Ascending aorta (tissue), 2 donors: ENCODE measurements around the gene HASPIN. TPM values are rescaled to one million over a fixed set of nuclear protein-coding genes. Genes with fewer than 3 reads are reported as not detected.
"Not testable (repeated sequence)": the region's sequence is repeated elsewhere in the genome, so short reads cannot be mapped to it uniquely, and the experiment has no call there.

ENCODE experiments used
- DNase-seq, 2 donors: peaks; one replicate each; pipeline ENCODE4 v3.0.0-alpha.2; 2019; ENCODE audit warnings: low spot score in 2 of 2
- H3K27ac ChIP-seq, 2 donors: fragments of 200-600 bp; sonication (generic); one replicate each; pipeline ENCODE4 v1.5.1; 2016 to 2017; ENCODE audit warnings: mild to moderate bottlenecking in 1 of 2
- H3K27me3 ChIP-seq: fragments of 200-600 bp; sonication (generic); one replicate; pipeline ENCODE4 v1.5.1; 2017
- H3K36me3 ChIP-seq, 2 donors: fragments of 200-600 bp; sonication (generic); one replicate each; pipeline ENCODE4 v1.5.1; 2016
- H3K4me1 ChIP-seq, 2 donors: fragments of 200-600 bp; sonication (generic); one replicate each; pipeline ENCODE4 v1.5.1; 2016 to 2017; ENCODE audit warnings: mild to moderate bottlenecking in 1 of 2
- H3K4me3 ChIP-seq, 2 donors: fragments of 200-600 bp; sonication (generic); one replicate each; pipeline ENCODE4 v1.5.1; 2016 to 2017; ENCODE audit warnings: mild to moderate bottlenecking in 1 of 2
- H3K9me3 ChIP-seq, 2 donors: fragments of 200-600 bp; sonication (generic); one replicate each; pipeline ENCODE4 v1.5.1; 2016
- intact Hi-C: fragments of 100-400 bp; cut with DNase I; formaldehyde crosslinking; loops from one replicate; pipeline ENCODE4 v1.15.1; 2023
- total RNA-seq: library from RNA; depleted of rRNA; stranded (reverse); fragments of >200 nt; gene quantifications from one replicate; pipeline ENCODE4 v1.1.0, GENCODE V29; 2016
- TF ChIP-seq, protein P1 (sequence below), 3 experiments: fragments of 200-600 bp in 2 of 3; fragments of 450-650 bp in 1 of 3; sonication (generic) in 2 of 3; IDR thresholded peaks; one replicate each; pipeline ENCODE4 v1.5.1; 2016 to 2019; ENCODE audit warnings: antibody characterized with exemption in 3 of 3, mild to moderate bottlenecking in 1 of 3, moderate library complexity in 1 of 3

HASPIN gene
- total RNA-seq, 1 donor from 2014 or later: 2.7 TPM

DNA sequence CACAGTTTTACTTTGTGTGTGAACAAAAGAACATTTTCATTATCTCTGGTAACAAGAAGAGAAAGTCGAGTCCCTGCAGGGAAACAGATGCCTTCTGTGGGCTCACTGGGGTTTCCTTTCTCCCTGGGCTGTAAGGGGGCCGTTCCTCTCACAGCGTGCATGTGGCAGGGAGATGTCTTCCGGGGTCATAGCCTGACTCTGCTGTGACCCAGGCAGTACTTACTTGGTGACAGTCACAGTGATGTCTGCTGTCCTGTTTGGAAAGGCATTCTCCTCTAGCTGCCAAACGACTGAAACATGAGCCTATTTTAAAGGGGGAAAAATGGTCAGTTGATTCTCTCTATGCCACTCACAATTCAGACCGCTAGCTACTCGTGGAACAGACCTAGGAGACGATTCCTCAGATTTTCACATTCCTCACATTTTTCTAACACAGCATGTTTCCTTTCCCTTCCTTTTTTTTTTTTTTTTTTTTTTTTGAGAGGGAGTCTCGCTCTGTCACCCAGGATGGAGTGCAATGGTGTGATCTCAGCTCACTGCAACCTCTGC, 7.3 kb downstream of the HASPIN start:
- Histone ChIP-seq H3K9me3 (no peaks in the 10 kb centered on the region), H3K4me1 (no peaks in the 10 kb centered on the region), H3K27me3 (no peaks in the 10 kb centered on the region), H3K36me3 (no peaks in the 10 kb centered on the region), H3K4me3 (no peak overlapping the region), H3K27ac (no peak overlapping the region)
- no peak for DNase-seq
- intact Hi-C loops: no loop called here
- TF ChIP-seq, protein P1, sequence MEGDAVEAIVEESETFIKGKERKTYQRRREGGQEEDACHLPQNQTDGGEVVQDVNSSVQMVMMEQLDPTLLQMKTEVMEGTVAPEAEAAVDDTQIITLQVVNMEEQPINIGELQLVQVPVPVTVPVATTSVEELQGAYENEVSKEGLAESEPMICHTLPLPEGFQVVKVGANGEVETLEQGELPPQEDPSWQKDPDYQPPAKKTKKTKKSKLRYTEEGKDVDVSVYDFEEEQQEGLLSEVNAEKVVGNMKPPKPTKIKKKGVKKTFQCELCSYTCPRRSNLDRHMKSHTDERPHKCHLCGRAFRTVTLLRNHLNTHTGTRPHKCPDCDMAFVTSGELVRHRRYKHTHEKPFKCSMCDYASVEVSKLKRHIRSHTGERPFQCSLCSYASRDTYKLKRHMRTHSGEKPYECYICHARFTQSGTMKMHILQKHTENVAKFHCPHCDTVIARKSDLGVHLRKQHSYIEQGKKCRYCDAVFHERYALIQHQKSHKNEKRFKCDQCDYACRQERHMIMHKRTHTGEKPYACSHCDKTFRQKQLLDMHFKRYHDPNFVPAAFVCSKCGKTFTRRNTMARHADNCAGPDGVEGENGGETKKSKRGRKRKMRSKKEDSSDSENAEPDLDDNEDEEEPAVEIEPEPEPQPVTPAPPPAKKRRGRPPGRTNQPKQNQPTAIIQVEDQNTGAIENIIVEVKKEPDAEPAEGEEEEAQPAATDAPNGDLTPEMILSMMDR (IDR thresholded peaks at IDR 0.05): no peak

DNA sequence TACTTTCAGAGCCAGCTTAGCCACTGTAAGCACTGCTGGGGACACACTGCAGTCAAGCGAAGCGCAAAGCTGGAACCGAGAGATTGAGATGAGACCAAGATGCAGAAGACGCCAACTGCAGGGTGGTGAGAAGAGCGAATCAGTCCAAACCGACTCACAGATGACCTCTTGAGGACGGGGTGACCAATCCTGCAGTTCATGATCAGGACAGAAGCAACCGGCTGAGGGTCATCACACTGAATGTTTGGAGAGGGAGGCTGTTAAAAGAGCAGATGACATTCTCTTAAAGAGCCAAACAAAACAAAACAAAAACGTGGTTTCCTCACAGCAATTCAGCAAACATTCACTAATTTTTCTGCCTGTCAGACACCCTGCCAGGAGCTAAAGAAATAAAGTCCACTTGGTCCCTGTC, 8.5 kb downstream of the HASPIN start:
- no peak for DNase-seq
- Histone ChIP-seq H3K9me3 (no peaks in the 10 kb centered on the region), H3K36me3 (no peaks in the 10 kb centered on the region), H3K27me3 (no peaks in the 10 kb centered on the region), H3K4me1 (no peaks in the 10 kb centered on the region), H3K4me3 (no peak overlapping the region), H3K27ac (no peak overlapping the region)
- intact Hi-C loops: no loop called here
- TF ChIP-seq, protein P1 (IDR thresholded peaks at IDR 0.05): no peak

DNA sequence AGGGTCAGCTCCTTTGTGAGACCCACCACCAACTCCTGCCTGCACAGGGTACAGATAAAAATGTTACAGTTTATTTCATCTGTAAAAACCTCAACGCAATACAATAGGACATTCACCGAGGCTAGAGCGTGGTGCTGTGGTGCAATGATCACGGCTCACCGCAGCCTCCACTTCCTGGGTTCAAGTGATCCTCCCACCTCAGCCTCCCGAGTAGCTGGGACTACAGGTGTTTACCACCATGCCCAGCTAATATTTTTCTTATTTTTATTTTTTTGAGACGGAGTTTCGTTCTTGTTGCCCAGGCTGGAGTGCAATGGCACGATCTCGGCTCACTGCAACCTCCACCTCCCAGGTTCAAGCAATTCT, 11.2 kb downstream of the HASPIN start:
- H3K27ac ChIP-seq, H3K27me3 ChIP-seq, H3K4me1 ChIP-seq, H3K9me3 ChIP-seq, H3K4me3 ChIP-seq, DNase-seq, H3K36me3 ChIP-seq: not testable (repeated sequence)
- intact Hi-C loops: loop anchor here (5.0 kb wide), 2 partner anchors 92 to 112 kb away; partner anchors contain the start of gene NCBP3

DNA sequence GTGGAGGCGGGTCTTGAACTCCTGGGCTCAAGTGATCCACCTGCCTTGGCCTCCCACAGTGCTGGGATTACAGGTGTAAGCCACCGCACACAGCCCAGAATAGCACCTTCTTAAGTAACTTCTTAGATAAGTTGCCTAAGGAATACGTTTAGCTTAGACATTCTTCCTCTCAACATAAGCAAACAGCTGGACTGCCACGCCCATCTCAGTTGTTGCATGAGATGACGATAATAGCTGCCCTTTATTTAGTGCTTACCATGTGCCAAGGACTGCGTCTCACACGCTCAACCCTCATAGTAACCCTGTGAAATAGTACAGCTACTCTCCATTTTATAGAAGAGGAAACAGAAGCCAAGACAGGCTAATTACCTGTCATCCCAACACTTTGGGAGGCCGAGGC, 11.8 kb downstream of the HASPIN start:
- no peaks in the 10 kb centered on the region for H3K36me3 ChIP-seq
- TF ChIP-seq, protein P1 (IDR thresholded peaks at IDR 0.05): no peak
- no peak overlapping the region for H3K4me3 ChIP-seq
- H3K9me3 ChIP-seq: no peaks in the 10 kb centered on the region
- no peaks in the 10 kb centered on the region for H3K27me3 ChIP-seq
- H3K27ac ChIP-seq: no peak overlapping the region
- no peaks in the 10 kb centered on the region for H3K4me1 ChIP-seq
- intact Hi-C loops: loop anchor here (5.0 kb wide), 2 partner anchors 92 to 112 kb away; partner anchors contain the start of gene NCBP3
- no peak for DNase-seq

DNA sequence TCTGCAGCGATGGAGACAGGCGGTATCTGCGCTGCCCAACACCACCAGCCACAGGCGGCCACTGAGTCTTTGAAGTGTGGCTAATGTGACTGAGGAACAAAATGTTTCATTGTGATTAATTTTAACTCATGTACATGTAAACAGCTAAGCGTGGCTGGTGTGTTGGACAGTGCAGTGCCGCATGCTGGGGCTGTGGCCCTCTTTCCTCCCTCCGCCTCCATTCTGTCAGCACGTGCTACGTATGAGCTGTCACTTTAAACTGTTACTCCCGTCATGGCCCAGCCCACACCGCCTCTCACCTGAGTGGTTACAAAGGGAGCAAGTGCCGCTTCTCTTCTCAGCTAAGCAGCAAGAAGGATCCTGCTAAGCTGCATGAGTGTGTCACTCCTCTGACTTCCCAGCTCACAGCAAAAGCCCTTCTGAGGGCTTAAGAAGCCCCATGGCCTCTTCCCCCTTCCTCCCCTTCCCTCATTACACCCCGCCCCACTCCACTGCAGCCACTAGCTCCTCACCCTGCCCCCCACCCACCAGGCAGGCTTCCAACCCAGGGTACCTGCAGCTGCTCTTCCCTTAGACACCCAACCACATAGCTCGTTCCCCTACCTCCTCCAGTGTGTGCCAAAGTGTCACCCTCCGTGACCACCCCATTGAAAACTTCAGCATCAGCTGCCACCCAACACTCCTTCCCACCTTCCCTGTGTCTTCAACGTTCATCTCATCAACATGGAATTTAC, 15.0 kb downstream of the HASPIN start:
- no peaks in the 10 kb centered on the region for H3K36me3 ChIP-seq
- DNase-seq: no peak
- H3K27ac ChIP-seq: no peak overlapping the region
- no peak overlapping the region for H3K4me3 ChIP-seq
- intact Hi-C loops: loop anchor here (5.0 kb wide), 2 partner anchors 89 to 109 kb away; partner anchors contain the start of gene NCBP3
- TF ChIP-seq, protein P1 (IDR thresholded peaks at IDR 0.05): no peak
- no peaks in the 10 kb centered on the region for H3K9me3 ChIP-seq
- H3K4me1 ChIP-seq: no peaks in the 10 kb centered on the region
- H3K27me3 ChIP-seq: no peaks in the 10 kb centered on the region

DNA sequence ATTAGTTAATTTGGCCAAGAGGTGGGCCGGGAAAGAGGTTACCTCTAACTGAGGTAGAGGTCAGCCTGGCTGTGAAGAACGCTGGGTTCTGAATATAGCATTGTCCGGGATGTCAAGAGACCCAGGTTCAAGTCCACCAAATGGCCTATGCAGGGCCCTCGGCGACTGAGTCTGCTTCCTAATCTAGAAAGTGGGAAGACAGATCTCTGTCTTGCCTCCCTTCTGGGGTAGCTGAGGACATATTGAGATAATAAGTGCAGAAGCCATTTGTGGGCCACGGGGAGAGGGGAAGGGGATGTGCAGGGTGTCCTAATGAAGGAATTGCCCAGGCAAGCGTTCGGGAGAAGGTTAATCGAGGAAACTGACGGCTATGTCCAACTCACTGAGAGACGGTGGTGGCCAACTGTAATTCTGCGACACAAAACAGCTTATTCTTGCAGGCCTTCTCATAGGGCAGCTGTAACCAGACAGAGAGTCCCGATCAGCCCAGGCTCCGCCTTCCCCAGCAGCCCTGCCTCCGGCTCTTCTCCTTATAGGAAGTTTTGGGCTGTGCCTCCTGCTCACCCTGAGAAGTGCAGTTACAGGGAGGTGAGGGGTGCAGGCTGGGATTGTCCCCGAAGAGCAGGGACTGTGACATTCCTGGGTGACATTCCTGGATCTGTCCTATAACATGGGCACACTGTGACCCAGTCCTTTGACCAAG, 15.9 kb downstream of the HASPIN start:
- Histone ChIP-seq H3K4me1 (no peaks in the 10 kb centered on the region), H3K27me3 (no peaks in the 10 kb centered on the region), H3K4me3 (no peak overlapping the region), H3K9me3 (no peaks in the 10 kb centered on the region), H3K36me3 (no peaks in the 10 kb centered on the region), H3K27ac (no peak overlapping the region)
- intact Hi-C loops: loop anchor here (5.0 kb wide), 2 partner anchors 88 to 108 kb away; partner anchors contain the start of gene NCBP3
- TF ChIP-seq, protein P1 (IDR thresholded peaks at IDR 0.05): no peak
- no peak for DNase-seq
